Keratinocyte (primary cell): ENCODE data around the gene NPTX2. TPM values are rescaled to one million over a fixed set of nuclear protein-coding genes. Genes with fewer than 3 reads are reported as not detected.

ENCODE experiments used
- DNase-seq: peaks from one replicate; pipeline ENCODE4 v3.0.0-alpha.2; 2011; ENCODE audit warnings: low read depth, missing footprints, low spot score
- FAIRE-seq: peaks from 2 replicates; lab custom pipeline; 2011; peaks lifted over from hg19 to GRCh38; lab: Jason Lieb, UNC
- H2AFZ ChIP-seq: 2 replicates; pipeline ENCODE4 v1.6.0; 2012; ENCODE audit warnings: low read length, control low read depth, inconsistent platforms; ENCODE audit not compliant: control insufficient read depth
- H3K27ac ChIP-seq: 2 replicates; pipeline ENCODE4 v1.5.1; 2011; ENCODE audit warnings: low read length; ENCODE audit not compliant: control insufficient read depth, insufficient read depth
- H3K27me3 ChIP-seq: 3 replicates; pipeline ENCODE4 v1.6.0; 2011; ENCODE audit warnings: low read length; ENCODE audit not compliant: control insufficient read depth, insufficient read depth; ENCODE audit errors: extremely low read depth
- H3K36me3 ChIP-seq, 2 experiments: 2 replicates in 1 of 2; 3 replicates in 1 of 2; pipeline ENCODE4 v1.5.1; 2011; ENCODE audit warnings: low read length in 2 of 2, mild to moderate bottlenecking in 1 of 2; ENCODE audit not compliant: control insufficient read depth in 2 of 2, insufficient read depth in 2 of 2; ENCODE audit errors: extremely low read depth in 1 of 2
- H3K4me1 ChIP-seq: 3 replicates; pipeline ENCODE4 v1.5.1; 2011; ENCODE audit warnings: low read length; ENCODE audit not compliant: control insufficient read depth, insufficient read depth; ENCODE audit errors: extremely low read depth
- H3K4me2 ChIP-seq: 3 replicates; pipeline ENCODE4 v1.6.0; 2011; ENCODE audit warnings: low read depth, low read length; ENCODE audit not compliant: control insufficient read depth, insufficient read depth; ENCODE audit errors: extremely low read depth
- H3K4me3 ChIP-seq, 3 experiments: fragments of 200-600 bp in 1 of 3; sonication (generic) in 1 of 3; 2 replicates in 2 of 3; 3 replicates in 1 of 3; pipeline ENCODE4 v1.5.1; 2011 to 2016; ENCODE audit warnings: low read length in 3 of 3, mild to moderate bottlenecking in 3 of 3, control low read depth in 2 of 3, inconsistent platforms in 1 of 3, low read depth in 1 of 3, mixed read lengths in 1 of 3, mixed run types in 1 of 3, moderate library complexity in 1 of 3; ENCODE audit not compliant: control insufficient read depth in 2 of 3, insufficient read depth in 2 of 3; ENCODE audit errors: extremely low read depth in 1 of 3
- H3K79me2 ChIP-seq: 2 replicates; pipeline ENCODE4 v1.6.0; 2012; ENCODE audit warnings: low read length; ENCODE audit not compliant: control insufficient read depth, insufficient read depth
- H3K9ac ChIP-seq: 3 replicates; pipeline ENCODE4 v1.6.0; 2011; ENCODE audit warnings: low read length; ENCODE audit not compliant: control insufficient read depth, insufficient read depth; ENCODE audit errors: extremely low read depth
- H3K9me1 ChIP-seq: 3 replicates; pipeline ENCODE4 v1.6.0; 2011; ENCODE audit warnings: low read length; ENCODE audit not compliant: control insufficient read depth, insufficient read depth; ENCODE audit errors: extremely low read depth
- H3K9me3 ChIP-seq: 2 replicates; pipeline ENCODE4 v1.5.1; 2012; ENCODE audit warnings: low read depth, low read length; ENCODE audit not compliant: control insufficient read depth
- H4K20me1 ChIP-seq: 3 replicates; pipeline ENCODE4 v1.6.0; 2011; ENCODE audit warnings: low read length; ENCODE audit not compliant: control insufficient read depth, insufficient read depth; ENCODE audit errors: extremely low read depth
- CTCF ChIP-seq, 3 experiments: IDR thresholded peaks in 1 of 3; conservative IDR thresholded peaks in 1 of 3; optimal IDR thresholded peaks in 1 of 3; 2 replicates in 2 of 3; 3 replicates in 1 of 3; pipeline versions ENCODE3 to v1.5.1; 2011; ENCODE audit warnings: low read length in 3 of 3, mild to moderate bottlenecking in 3 of 3, moderate library complexity in 2 of 3, control low read depth in 1 of 3, inconsistent platforms in 1 of 3; ENCODE audit not compliant: insufficient read depth in 2 of 3; ENCODE audit errors: extremely low read depth in 1 of 3
- EZH2 ChIP-seq: IDR thresholded peaks from one replicate; pipeline ENCODE4 v1.6.1; 2012; ENCODE audit warnings: inconsistent platforms, mild to moderate bottlenecking, low read length, moderate library complexity
- dilution Hi-C: fragments of 300-500 bp; cut with MboI; formaldehyde crosslinking; loops from one replicate; pipeline ENCODE4 v1.7.0; 2020; ENCODE audit warnings: low sequenced_read_pairs; ENCODE audit not compliant: extremely low pct_ligation_motif_present
- polyA plus RNA-seq, 5 experiments: library from polyadenylated mRNA; depleted of rRNA in 3 of 5; stranded (reverse) in 3 of 5; stranded (forward) in 1 of 5; unstranded in 1 of 5; fragments of >200 nt; gene quantifications; 1 replicate in 1 of 5; 2 replicates in 3 of 5; 3 replicates in 1 of 5; pipeline versions ENCODE4 v1.2.1 to v1.2.3, GENCODE V29; 2011 to 2012; ENCODE audit warnings: missing spikeins in 2 of 5, low read depth in 1 of 5, low replicate concordance in 1 of 5

NPTX2 gene
- polyA plus RNA-seq, 1 donor (not counting 4 experiments of a cell fraction or from before 2014, with no cell fraction given) = not detected

- no peak overlapping the region for H3K27ac ChIP-seq
- DNase-seq (no peak), FAIRE-seq (no peak)
- no peaks in the 10 kb centered on the region for H3K9me1 ChIP-seq
- no peaks in the 10 kb centered on the region for H3K4me1 ChIP-seq
- no peak overlapping the region for H3K9ac ChIP-seq
- no peaks in the 10 kb centered on the region for H4K20me1 ChIP-seq
- H3K27me3 ChIP-seq = no peaks in the 10 kb centered on the region
- dilution Hi-C loops = no loop called here
- H3K9me3 ChIP-seq = peaks cover 8% of the 10 kb centered on the region
- TF ChIP-seq CTCF (optimal IDR thresholded peaks at IDR 0.05 in 1 of 3, IDR thresholded peaks at IDR 0.05 in 1 of 3, conservative IDR thresholded peaks at IDR 0.05 in 1 of 3; ENCODE audit: extremely low read depth in 1 of 3, insufficient read depth in 2 of 3, low read length in 3 of 3) = no peak
- TF ChIP-seq EZH2 = no peak
- H2AFZ ChIP-seq = no peak overlapping the region
- no peak overlapping the region for H3K4me3 ChIP-seq
- H3K79me2 ChIP-seq = no peaks in the 10 kb centered on the region
- no peaks in the 10 kb centered on the region for H3K36me3 ChIP-seq
- no peak overlapping the region for H3K4me2 ChIP-seq
Measured at GRCh38 chr7:98626460-98627412, 9.7 kb downstream of the NPTX2 start.

- Histone ChIP-seq H3K36me3 (no peaks in the 10 kb centered on the region), H3K27ac (no peak overlapping the region), H3K79me2 (no peaks in the 10 kb centered on the region), H2AFZ (no peak overlapping the region), H4K20me1 (no peaks in the 10 kb centered on the region), H3K4me1 (no peaks in the 10 kb centered on the region), H3K9me3 (peaks cover 8% of the 10 kb centered on the region), H3K27me3 (no peaks in the 10 kb centered on the region), H3K9ac (no peak overlapping the region), H3K9me1 (no peaks in the 10 kb centered on the region), H3K4me2 (no peak overlapping the region), H3K4me3 (no peak overlapping the region)
- FAIRE-seq (no peak), DNase-seq (no peak)
- dilution Hi-C loops = no loop called here
- TF ChIP-seq EZH2 (no peak), CTCF (optimal IDR thresholded peaks at IDR 0.05 in 1 of 3, IDR thresholded peaks at IDR 0.05 in 1 of 3, conservative IDR thresholded peaks at IDR 0.05 in 1 of 3; ENCODE audit: extremely low read depth in 1 of 3, insufficient read depth in 2 of 3, low read length in 3 of 3) (no peak)
Measured at GRCh38 chr7:98627413-98627790, 10.3 kb downstream of the NPTX2 start.
